Esophagus muscularis mucosa (tissue), 4 donors: ENCODE data around the gene KLF6.

Source experiments
- CTCF ChIP-seq, 3 experiments: fragments of 200-600 bp in 2 of 3; fragments of 450-650 bp in 1 of 3; sonication (generic) in 2 of 3; IDR thresholded peaks; one replicate each; pipeline ENCODE4 v1.5.1; 2017 to 2019; ENCODE audit warnings: antibody characterized with exemption in 3 of 3, mild to moderate bottlenecking in 2 of 3, moderate library complexity in 1 of 3
- EP300 ChIP-seq: sonication (generic); formaldehyde crosslinking; IDR thresholded peaks from one replicate; pipeline ENCODE4 v1.6.1; 2017; ENCODE audit warnings: antibody characterized with exemption
- POLR2A ChIP-seq: fragments of 450-650 bp; IDR thresholded peaks from one replicate; pipeline ENCODE4 v1.6.1; 2017; ENCODE audit warnings: antibody characterized with exemption, moderate library complexity, mild to moderate bottlenecking, low read depth
- POLR2AphosphoS5 ChIP-seq, 2 donors: sonication (generic); formaldehyde crosslinking; IDR thresholded peaks; one replicate each; pipeline ENCODE4 v1.6.1; 2017; ENCODE audit warnings: antibody characterized with exemption in 2 of 2

- no peak for TF ChIP-seq CTCF (IDR thresholded peaks at IDR 0.05)
- TF ChIP-seq POLR2A = no peak
- TF ChIP-seq EP300 = no peak
- no peak for TF ChIP-seq POLR2AphosphoS5 (IDR thresholded peaks at IDR 0.05)
These were observed 36.5 kb downstream of the KLF6 start for GRCh38 chr10:3748484-3748883.
